Measurements from ENCODE around the gene VPS35L.
"Not testable (repeated sequence)": the region's sequence is repeated elsewhere in the genome, so short reads cannot be mapped to it uniquely, and the experiment has no call there.

VPS35L gene

GRCh38 chr16:19715566-19715965, 160.1 kb downstream of the VPS35L start:
- DNase-seq = no peak

- DNase-seq = peak in 1 of 2 experiments; percentile 43
Observed at GRCh38 chr16:19716183-19716582, 160.7 kb downstream of the VPS35L start.

DNA sequence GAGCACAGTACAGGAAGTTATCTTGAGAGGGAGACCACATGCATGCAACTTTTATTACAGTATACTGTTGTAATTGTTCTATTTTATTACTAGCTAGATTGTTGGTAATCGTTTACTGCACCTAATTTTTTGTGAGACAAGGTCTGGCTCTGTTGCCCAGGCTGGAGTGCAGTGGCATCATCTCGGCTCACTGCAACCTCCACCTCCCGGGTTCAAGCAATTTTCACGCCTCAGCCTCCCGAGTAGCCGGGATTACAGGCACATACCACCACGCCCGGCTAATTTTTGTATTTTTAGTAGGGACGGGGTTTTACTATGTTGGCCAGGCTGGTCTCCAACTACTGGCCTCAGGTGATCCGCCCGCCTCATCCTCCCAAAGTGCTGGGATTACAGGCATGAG, 161.2 kb downstream of the VPS35L start:
- DNase-seq = not testable (repeated sequence)

DNA sequence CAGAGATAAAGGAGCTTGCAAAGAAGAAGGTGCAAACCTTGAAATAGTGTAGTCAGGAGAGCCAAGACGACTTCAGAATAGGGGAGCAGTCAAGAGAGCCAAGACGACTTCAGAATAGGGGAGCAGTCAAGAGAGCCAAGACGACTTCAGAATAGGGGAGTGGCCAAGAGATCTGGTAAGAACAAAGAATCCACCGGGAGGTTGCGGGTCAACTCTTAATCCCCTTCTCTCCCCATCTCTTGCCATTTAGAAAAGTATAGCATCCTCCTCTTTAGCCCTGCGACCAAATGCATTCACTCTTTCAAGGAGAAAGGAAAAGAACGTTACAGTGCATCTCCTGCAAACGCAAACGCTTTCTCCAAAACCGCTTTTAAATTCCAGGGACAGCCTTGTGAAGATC, 161.8 kb downstream of the VPS35L start:
- no peak for DNase-seq

GRCh38 chr16:19717741-19718623, 162.5 kb downstream of the VPS35L start, which contains the start of the genes IQCK and KNOP1:
TSS of gene IQCK (plus strand) at chr16:19718271. CDS start at chr16:19718307, 36 bp downstream.
TSS of gene KNOP1 (minus strand) at chr16:19718227. CDS start at chr16:19715035, 3,192 bp downstream.
- DNase-seq = peak; percentile 48 to 94

DNA sequence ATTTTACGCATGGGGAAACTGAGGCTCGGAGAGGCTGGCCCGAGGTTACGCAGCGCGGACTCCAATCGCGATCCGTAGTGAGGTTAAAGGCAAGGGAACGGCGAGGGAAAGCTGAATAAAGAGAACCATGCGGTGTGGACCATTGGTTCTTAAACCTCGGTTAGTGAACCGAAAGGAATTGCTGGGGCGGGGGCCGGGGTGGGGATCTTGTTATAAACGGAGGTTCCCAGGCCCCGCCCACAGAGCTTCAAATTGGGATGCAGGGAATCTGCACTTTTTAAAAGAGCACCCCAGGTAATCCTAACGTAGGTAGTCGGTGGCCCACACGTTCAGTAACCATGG, 163.1 kb downstream of the VPS35L start:
- peak in 1 of 2 experiments; percentile 58 for DNase-seq

DNA sequence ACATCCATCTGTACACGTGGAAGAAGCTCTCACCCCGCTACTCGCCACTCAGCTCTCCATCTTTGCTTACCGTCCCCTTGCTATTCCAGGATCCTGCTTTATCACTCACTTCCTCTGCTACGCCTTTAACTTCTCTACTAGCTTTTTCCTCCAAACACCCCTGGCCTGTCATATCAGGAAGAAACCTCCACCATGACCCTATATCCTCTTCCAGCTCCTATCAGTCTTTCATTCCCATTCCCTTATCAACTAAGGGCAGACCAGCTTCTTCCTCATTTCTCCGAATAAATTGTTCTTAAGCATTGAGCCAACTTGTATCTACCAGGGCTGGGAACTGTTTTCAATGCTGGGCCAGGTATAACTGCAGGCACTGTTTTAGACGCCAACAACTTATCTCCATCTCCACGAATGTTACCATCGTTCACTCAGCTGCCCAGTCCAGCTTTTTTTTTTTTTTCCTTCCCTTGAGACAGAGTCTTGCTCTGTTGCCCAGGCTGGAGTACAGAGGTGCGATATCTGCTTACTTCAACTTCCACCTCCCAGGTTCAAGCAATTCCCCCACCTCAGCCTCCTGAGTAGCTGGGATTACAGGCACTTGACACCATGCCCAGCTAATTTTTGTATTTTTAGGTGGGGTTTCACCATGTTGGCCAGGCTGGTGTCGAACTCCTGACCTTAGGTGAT, 166.9 kb downstream of the VPS35L start:
- DNase-seq = no peak

- no peak for DNase-seq
Observed at GRCh38 chr16:19722981-19723380, 167.5 kb downstream of the VPS35L start.

DNA sequence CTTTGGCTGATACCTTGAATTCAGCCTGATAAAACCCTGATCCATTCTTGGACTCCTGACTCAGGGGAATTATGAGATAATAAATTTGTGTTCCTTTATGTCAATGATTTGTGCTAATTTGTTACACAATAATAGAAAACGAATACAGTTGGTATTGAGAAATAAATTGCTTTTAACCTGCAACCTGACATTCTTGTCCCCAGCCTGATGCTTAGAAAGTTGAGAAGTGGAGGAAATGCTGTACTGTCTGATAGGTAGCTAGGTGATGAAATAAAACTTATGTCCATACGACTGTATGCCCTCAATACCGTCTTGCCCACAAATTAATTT, 173.1 kb downstream of the VPS35L start:
- no peak for DNase-seq

GRCh38 chr16:19733551-19733950, 178.0 kb downstream of the VPS35L start:
- no peak for DNase-seq

- no peak for DNase-seq
Observed at GRCh38 chr16:19735074-19735867, 179.8 kb downstream of the VPS35L start.

- DNase-seq = no peak
Observed at GRCh38 chr16:19737306-19738038, 182.0 kb downstream of the VPS35L start.

DNA sequence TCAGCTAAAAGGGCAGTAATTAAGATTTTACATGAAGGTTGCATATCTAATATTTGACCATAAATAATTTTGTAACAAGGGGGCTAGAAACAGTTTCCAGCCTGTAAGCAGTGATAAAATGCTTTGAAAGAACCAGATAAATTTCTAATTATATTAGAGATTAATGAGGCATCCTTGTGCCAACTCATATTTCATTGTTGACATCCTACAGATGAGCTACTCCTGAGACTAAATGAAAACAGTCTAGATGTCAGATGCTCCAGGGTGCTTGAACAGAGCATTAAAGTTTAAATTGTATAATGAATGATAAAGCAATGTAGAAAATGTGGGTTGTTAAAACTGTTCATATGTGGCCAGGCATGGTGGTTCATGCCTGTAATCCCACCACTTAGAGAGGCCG, 185.9 kb downstream of the VPS35L start:
- no peak for DNase-seq

DNA sequence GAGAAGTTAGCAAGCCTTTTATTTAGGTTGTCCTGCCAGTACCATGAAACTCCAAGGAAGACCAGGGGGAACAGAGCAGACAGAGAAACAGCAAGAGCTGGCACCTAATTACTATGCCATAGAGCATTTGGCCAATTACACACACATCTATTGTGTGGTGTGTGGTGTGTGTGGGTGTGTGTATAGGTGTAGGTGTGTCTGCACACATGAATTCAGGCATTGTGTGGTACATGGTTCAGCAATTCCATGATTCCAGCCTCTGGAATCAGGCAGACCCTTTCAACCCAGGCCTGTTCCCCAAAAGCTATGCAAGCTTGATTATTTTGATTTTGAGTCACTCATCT, 188.3 kb downstream of the VPS35L start:
- no peak for DNase-seq

GRCh38 chr16:19744670-19745069, 189.2 kb downstream of the VPS35L start:
- no peak for DNase-seq

DNA sequence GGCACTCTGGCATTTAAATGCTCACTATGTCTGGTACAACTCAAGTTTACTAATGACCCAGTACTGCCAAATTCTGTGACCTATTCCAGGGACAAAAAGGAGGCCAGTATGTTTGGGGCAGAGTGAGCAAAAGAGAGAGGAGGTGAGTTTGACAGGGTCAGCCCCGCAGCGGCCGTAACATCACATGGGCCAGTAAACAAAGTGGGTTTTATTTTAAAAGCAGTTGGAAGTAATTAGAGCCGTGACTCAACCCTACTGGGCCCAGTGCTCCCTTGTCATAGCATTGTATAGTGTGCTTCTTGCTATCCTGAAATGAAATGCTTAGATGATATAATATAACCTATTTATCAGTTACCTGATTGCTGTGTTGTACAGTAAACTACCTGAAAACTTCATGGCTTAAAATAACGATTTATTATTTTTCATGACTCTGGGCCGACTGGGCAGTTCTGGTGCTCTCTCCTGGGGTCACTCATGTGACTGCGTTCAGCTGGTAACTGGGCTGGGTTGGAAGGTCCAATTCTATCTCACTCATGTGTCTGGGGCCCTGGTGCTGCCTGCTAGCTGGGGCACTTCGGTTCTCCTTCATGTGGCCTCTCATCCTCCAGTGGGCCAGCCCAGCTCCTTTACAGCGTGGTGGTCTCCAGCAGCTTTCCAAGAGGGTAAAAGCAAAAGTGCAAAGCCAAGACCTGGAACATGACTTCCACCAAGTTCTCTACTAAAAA, 189.9 kb downstream of the VPS35L start:
- DNase-seq = no peak

DNA sequence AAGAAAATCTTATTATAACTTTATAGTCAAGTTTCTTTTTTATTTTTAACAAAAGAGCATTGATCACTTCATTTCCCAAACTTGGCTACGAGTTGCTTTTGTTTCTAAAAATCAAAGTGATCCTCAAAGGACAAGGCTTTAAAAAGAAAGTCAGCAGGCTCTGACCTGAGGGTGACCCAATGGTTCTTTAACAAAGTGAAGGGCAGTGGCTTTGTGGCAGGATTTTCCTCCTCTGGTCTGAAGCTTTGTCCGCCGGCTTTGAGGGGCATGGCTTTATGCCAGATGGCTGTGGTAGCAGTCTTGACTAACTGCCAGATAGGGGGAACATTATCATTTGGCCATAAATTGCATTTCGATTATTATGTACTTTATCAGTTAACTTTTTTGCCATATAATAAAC, 191.1 kb downstream of the VPS35L start:
- DNase-seq = no peak

GRCh38 chr16:19748389-19749168, 193.1 kb downstream of the VPS35L start:
- DNase-seq = no peak

DNA sequence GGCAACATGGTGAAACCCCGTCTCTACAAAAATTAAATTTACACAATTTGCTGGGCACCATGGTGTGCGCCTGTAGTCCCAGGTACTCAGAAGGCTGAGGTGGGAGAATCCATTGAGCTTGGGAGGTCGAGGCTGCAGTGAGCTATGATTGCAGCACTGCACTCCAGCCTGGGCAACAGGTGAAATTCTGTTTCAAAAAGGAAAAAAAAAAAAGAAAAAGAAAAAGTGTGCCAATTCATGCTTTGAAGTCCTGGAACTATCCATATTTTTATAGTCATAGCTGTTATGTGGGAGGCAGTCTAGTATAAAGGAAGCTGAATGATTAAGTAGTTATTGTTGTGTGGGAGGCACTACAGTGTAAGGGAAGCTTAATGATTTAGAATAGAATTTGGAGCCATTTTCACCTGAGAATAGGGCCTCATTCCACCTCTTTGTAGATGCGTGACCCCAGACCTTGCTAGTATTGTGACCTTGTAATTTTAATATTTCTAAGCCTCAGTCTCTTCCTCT, 194.1 kb downstream of the VPS35L start:
- no peak for DNase-seq
